ELF-1 (cell line): ENCODE measurements around the gene SH3D19.
"Not testable (repeated sequence)": the region's sequence is repeated elsewhere in the genome, so short reads cannot be mapped to it uniquely, and the experiment has no call there.

ENCODE experiments used
- DNase-seq: peaks from one replicate; pipeline ENCODE4 v3.0.0-alpha.2; 2016; ENCODE audit warnings: low read depth, low spot score

The SH3D19 gene

GRCh38 chr4:151152028-151152427 lies 173.4 kb downstream of the SH3D19 start:
- no peak for DNase-seq

- DNase-seq = no peak
These were observed 174.4 kb downstream of the SH3D19 start for GRCh38 chr4:151150821-151151580.

- no peak for DNase-seq
These were observed 177.1 kb downstream of the SH3D19 start for GRCh38 chr4:151148261-151148660.

DNA sequence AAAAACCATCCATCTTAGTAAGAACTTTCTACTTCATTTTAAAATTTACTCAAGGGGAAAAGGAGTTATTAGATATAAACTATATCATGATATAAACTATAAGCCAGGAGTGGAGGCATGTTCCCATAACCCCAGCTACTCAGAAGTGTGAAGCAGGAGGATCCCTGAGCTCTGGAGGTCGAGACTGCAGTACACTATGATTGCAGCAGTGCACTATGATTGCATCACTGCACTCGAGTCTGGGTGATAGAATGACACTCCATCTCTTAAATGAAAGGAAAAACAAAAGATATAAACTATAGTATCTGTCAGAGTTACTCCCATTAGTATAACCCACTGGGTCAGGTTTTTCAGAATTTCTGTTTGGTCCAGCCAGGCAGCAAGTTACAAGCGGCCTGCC lies 178.4 kb downstream of the SH3D19 start:
- DNase-seq = no peak

- DNase-seq = no peak
These were observed 180.9 kb downstream of the SH3D19 start for GRCh38 chr4:151144329-151145072.

GRCh38 chr4:151143811-151144210 lies 181.6 kb downstream of the SH3D19 start:
- no peak for DNase-seq

- no peak for DNase-seq
These were observed 182.2 kb downstream of the SH3D19 start for GRCh38 chr4:151143162-151143561.

- DNase-seq = no peak
These were observed 182.6 kb downstream of the SH3D19 start for GRCh38 chr4:151142758-151143157.

DNA sequence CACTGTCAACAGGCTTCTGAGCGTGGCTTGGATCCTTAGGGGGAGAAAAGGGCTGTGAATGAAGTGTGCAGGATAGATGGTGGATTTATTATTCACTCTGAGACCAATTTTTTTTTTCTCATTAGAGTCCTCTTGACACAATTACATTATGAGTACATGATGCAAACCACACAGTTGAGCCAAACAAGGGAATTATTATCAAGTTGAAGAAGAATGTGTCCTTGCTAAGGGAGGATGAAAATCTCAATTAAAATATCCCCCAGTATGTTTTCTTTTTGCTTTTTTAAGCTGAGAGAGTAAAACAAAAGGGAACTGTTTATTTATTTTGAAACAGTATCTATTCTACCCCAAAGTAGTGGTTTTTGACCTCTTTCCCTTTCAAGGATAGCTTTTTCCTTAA lies 185.6 kb downstream of the SH3D19 start:
- DNase-seq = no peak

- DNase-seq = not testable (repeated sequence)
These were observed 189.4 kb downstream of the SH3D19 start for GRCh38 chr4:151136048-151136447.

GRCh38 chr4:151133311-151133710 lies 192.1 kb downstream of the SH3D19 start:
- DNase-seq = no peak

GRCh38 chr4:151129796-151130195 lies 195.6 kb downstream of the SH3D19 start:
- no peak for DNase-seq

DNA sequence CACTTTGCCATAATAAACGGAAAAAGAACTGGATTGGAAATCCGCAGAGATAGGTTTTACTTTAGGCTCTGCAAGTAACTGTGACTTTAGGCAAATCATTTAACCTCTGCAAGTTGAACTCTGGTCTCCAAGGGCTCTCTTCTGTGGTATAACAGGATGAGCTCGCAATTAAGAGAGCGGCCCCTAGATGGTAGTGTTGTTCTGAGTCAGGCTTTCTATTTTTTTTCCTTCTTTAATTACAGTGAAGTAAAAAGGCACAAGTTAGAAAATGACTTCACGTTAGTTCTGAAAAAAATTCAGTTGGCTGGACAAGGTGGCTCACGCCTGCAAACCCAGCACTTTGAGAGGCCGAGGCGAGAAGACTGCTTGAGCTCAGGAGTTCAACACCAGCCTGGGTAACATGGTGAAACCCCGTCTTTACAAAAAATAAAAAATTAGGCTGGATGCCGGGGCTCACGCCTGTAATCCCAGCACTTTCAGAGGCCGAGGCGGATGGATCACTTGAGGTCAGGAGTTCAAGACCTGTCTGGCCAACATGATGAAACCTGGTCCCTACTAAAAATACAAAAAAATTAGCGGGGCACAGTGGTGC lies 207.9 kb downstream of the SH3D19 start:
- DNase-seq = peak; percentile 75

- no peak for DNase-seq
These were observed 210.4 kb downstream of the SH3D19 start for GRCh38 chr4:151114986-151115385.

DNA sequence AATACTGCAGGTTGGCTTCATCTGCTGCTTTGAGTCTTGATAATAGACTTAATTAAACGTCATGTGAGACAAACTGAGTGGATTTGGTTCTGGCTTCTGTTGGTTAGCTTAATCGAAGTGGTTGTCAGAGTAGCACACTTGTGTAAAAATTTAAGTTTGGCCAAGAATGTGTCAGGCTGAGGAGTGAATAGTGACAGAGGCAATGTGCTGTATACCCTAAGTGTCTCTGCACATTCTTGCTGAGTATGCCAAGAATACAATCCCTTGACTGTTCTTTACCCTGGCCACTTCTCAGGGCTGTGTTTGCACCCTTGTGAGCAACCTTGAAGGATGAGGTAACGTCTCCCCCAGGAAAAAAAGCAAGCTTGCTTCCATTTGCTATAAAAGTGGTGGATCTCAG lies 211.1 kb downstream of the SH3D19 start:
- no peak for DNase-seq

DNA sequence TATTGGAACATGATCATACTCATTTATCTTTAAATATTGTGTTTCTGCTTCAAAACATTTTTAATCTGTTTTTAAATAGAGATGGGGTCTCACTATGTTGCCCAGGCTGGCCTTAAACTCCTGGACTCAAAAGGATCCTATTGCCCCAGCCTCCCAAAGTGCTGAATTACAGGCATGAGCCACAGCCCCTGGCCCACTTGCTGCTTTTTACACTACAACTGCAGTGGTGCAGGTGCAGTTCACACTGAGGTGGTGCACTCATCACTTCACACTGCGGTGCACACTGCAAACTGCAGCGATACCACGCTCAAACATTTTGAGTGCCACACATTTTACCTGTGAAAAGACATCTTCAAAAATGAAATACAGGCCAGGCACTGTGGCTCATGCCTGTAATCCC lies 215.2 kb downstream of the SH3D19 start:
- no peak for DNase-seq

GRCh38 chr4:151107063-151107462 lies 218.3 kb downstream of the SH3D19 start:
- DNase-seq = no peak

DNA sequence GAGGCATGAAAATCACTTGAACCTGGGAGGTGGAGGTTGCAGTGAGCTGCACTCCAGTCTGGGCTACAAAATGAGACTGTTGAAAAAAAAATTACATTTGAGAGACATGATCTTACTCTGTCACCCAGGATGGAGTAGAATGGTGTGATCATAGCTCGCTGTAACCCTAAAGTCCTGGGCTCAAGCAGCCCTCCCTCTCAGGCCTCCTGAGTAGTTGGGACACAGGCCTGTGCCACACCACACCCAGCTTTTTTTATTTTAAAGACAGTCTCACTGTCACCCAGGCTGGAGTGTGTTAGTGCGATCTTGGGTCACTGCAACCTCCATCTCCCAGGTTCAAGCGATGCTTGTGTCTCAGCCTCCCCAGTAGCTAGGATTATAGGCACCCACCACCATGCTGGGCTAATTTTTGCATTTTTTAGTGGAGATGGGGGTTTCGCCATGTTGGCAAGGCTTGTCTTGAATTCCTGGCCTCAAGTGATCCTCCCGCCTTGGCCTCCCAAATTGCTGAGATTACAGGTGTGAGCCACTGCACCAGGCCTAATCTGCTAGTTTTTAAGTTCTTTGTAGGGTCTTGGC lies 219.9 kb downstream of the SH3D19 start:
- DNase-seq = no peak

GRCh38 chr4:151104621-151105020 lies 220.8 kb downstream of the SH3D19 start:
- DNase-seq = no peak

GRCh38 chr4:151103758-151104157 lies 221.6 kb downstream of the SH3D19 start:
- DNase-seq = no peak

- no peak for DNase-seq
These were observed 224.9 kb downstream of the SH3D19 start for GRCh38 chr4:151100531-151100930.

DNA sequence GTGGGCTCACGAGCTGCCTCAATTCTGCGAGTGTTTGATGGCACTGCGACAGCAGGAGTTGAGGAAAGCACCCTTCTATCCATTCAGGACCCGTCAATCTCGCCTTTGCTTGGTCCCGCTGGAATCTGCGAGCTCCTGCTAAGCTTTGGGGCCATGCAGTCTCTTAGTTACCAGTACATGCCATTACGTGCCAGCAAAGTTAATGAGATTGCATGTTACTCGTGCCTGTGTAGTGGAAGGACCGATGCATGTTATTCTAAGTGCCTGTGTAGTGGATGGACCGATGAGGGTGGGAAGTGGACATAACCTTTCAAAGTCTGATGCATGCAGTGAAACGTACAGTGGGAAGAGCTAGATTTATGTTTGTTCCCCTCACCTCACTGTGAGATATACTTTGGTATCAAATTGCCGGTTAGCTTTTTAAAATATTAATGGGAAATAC lies 225.4 kb downstream of the SH3D19 start:
- no peak for DNase-seq
